ENCODE measurements around the gene HBB.
"Not testable (repeated sequence)": the region's sequence is repeated elsewhere in the genome, so short reads cannot be mapped to it uniquely, and the experiment has no call there.

The HBB gene

GRCh38 chr11:5226732-5227310 lies at the start of gene HBB:
TSS of gene HBB (minus strand) at chr11:5227071. CDS start at chr11:5227021, 50 bp downstream.
- DNase-seq = no peak

GRCh38 chr11:5275369-5276110 lies 48.7 kb upstream of the HBB start:
- no peak for DNase-seq

- no peak for DNase-seq
These were observed 47.5 kb upstream of the HBB start for GRCh38 chr11:5274395-5274794.

- no peak for DNase-seq
These were observed 45.6 kb upstream of the HBB start for GRCh38 chr11:5272395-5273017.

GRCh38 chr11:5269715-5270147 lies 42.9 kb upstream of the HBB start, which contains the start of gene HBE1:
TSS of gene HBE1 (minus strand) at chr11:5269945. CDS start at chr11:5269890, 55 bp downstream.
- DNase-seq = no peak

GRCh38 chr11:5267033-5267563 lies 40.2 kb upstream of the HBB start:
- DNase-seq = no peak

- no peak for DNase-seq
These were observed 39.7 kb upstream of the HBB start for GRCh38 chr11:5266609-5267008.

GRCh38 chr11:5265832-5266231 lies 39.0 kb upstream of the HBB start:
- DNase-seq = no peak

GRCh38 chr11:5258543-5259262 lies 31.8 kb upstream of the HBB start:
- DNase-seq = no peak

GRCh38 chr11:5257296-5257695 lies 30.4 kb upstream of the HBB start:
- no peak for DNase-seq

GRCh38 chr11:5254646-5255413 lies 28.0 kb upstream of the HBB start, which contains the start of gene HBG2:
TSS of gene HBG2 (minus strand) at chr11:5254781. CDS start at chr11:5254728, 53 bp downstream.
- DNase-seq = not testable (repeated sequence)

- not testable (repeated sequence) for DNase-seq
These were observed 27.2 kb upstream of the HBB start for GRCh38 chr11:5254023-5254422.

- not testable (repeated sequence) for DNase-seq
These were observed 26.6 kb upstream of the HBB start for GRCh38 chr11:5253440-5253839.

- DNase-seq = no peak
These were observed 26.0 kb upstream of the HBB start for GRCh38 chr11:5252919-5253265.

- DNase-seq = no peak
These were observed 25.5 kb upstream of the HBB start for GRCh38 chr11:5252192-5252918.

GRCh38 chr11:5251746-5252145 lies 24.9 kb upstream of the HBB start:
- DNase-seq = no peak

- DNase-seq = no peak
These were observed 23.8 kb upstream of the HBB start for GRCh38 chr11:5250543-5251204.

- not testable (repeated sequence) for DNase-seq
These were observed 23.0 kb upstream of the HBB start, which contains the start of gene HBG1 for GRCh38 chr11:5249807-5250396. TSS of gene HBG1 (minus strand) at chr11:5249857. CDS start at chr11:5249804, 53 bp downstream.

GRCh38 chr11:5248498-5248897 lies 21.6 kb upstream of the HBB start:
- not testable (repeated sequence) for DNase-seq

- DNase-seq = no peak
These were observed 20.8 kb upstream of the HBB start for GRCh38 chr11:5247472-5248192.

Measured in stimulated activated CD4-positive, alpha-beta T cell treated with anti-CD3 and anti-CD28 coated beads, Interleukin-4, amount 100 ng/mL, for 1 hour (primary cell).